IMR-90 (cell line): Measurements from ENCODE around the gene CDC40. TPM values are rescaled to one million over a fixed set of nuclear protein-coding genes. Genes with fewer than 3 reads are reported as not detected.

Source experiments
- ATAC-seq: fragments of 200-7000 bp; cut with Tn5 transposase; 2 replicates; pipeline ENCODE4 v1.9.1; 2020; ENCODE audit warnings: low read depth, mild to moderate bottlenecking, moderate library complexity
- BruUV-seq: library from RNA; stranded (reverse); fragments of 400-500 nt; replicated peaks from 2 replicates; lab custom pipeline; 2021; lab: Mats Ljungman, UMichigan
- CTCF ChIA-PET: fragments of 300-600 bp; formaldehyde crosslinking; extraction: SDS; loops from one replicate; lab custom pipeline; 2021; ENCODE audit warnings: antibody characterized with exemption; lab: Yijun Ruan, JAX
- POLR2A ChIA-PET: fragments of 300-600 bp; sonication (Branson Sonifier 250); formaldehyde crosslinking; loops from one replicate; lab custom pipeline; 2022; ENCODE audit warnings: antibody characterized with exemption; ENCODE audit not compliant: unreplicated experiment; lab: Charles Lee
- DNase-seq: peaks from one replicate; pipeline ENCODE4 v3.0.0; 2013
- H2AFZ ChIP-seq: replicated peaks from 2 replicates; pipeline ENCODE3; 2013; ENCODE audit warnings: low read length, mild to moderate bottlenecking; ENCODE audit not compliant: poor library complexity
- H2AK5ac ChIP-seq: 2 replicates; pipeline ENCODE4 v1.6.1; 2013; ENCODE audit warnings: low read depth, low read length, inconsistent platforms
- H2AK9ac ChIP-seq: replicated peaks from 2 replicates; pipeline ENCODE3; 2013; ENCODE audit warnings: mild to moderate bottlenecking, low read depth, low read length, moderate library complexity; ENCODE audit not compliant: poor library complexity
- H2BK120ac ChIP-seq: 2 replicates; pipeline ENCODE4 v1.6.1; 2013; ENCODE audit warnings: low read depth, low read length, inconsistent platforms
- H2BK15ac ChIP-seq: 3 replicates; pipeline ENCODE4 v1.6.1; 2013; ENCODE audit warnings: low read depth, low read length, inconsistent platforms
- H2BK20ac ChIP-seq: 2 replicates; pipeline ENCODE4 v1.6.1; 2013; ENCODE audit warnings: low read depth, mild to moderate bottlenecking, inconsistent platforms, low read length, moderate library complexity
- H2BK5ac ChIP-seq: 2 replicates; pipeline ENCODE4 v1.6.1; 2013; ENCODE audit warnings: mild to moderate bottlenecking, low read depth, low read length, inconsistent platforms; ENCODE audit not compliant: poor library complexity, severe bottlenecking
- H3K14ac ChIP-seq: replicated peaks from 2 replicates; pipeline ENCODE4 v1.6.1; 2013; ENCODE audit warnings: low read depth, low read length, inconsistent platforms
- H3K18ac ChIP-seq: 2 replicates; pipeline ENCODE4 v1.6.1; 2013; ENCODE audit warnings: low read depth, low read length, control low read depth
- H3K23ac ChIP-seq: 2 replicates; pipeline ENCODE4 v1.6.1; 2013; ENCODE audit warnings: low read depth, low read length, inconsistent platforms
- H3K27ac ChIP-seq: 2 replicates; pipeline ENCODE4 v1.5.1; 2013; ENCODE audit warnings: mild to moderate bottlenecking, control low read depth, low read length; ENCODE audit not compliant: insufficient read depth
- H3K27me3 ChIP-seq: 2 replicates; pipeline ENCODE4 v1.6.1; 2013; ENCODE audit warnings: low read length; ENCODE audit not compliant: control insufficient read depth, insufficient read depth
- H3K36me3 ChIP-seq: 2 replicates; pipeline ENCODE4 v1.6.1; 2013; ENCODE audit warnings: low read length, mixed read lengths; ENCODE audit not compliant: control insufficient read depth, insufficient read depth
- H3K4ac ChIP-seq: 2 replicates; pipeline ENCODE4 v1.6.1; 2013; ENCODE audit warnings: low read depth, low read length, inconsistent platforms
- H3K4me1 ChIP-seq: 2 replicates; pipeline ENCODE4 v1.6.1; 2013; ENCODE audit warnings: low read length, mixed read lengths; ENCODE audit not compliant: control insufficient read depth, insufficient read depth
- H3K4me2 ChIP-seq: 2 replicates; pipeline ENCODE4 v1.6.1; 2013; ENCODE audit warnings: low read depth, mild to moderate bottlenecking, control low read depth, low read length, moderate library complexity
- H3K4me3 ChIP-seq: 2 replicates; pipeline ENCODE4 v1.5.1; 2013; ENCODE audit warnings: low read depth, mild to moderate bottlenecking, control low read depth, low read length, moderate library complexity; ENCODE audit not compliant: insufficient read depth
- H3K56ac ChIP-seq: 2 replicates; pipeline ENCODE4 v1.6.1; 2013; ENCODE audit warnings: low read length, inconsistent platforms; ENCODE audit not compliant: insufficient read depth; ENCODE audit errors: extremely low read depth
- H3K79me1 ChIP-seq, 2 experiments: 2 replicates each; pipeline ENCODE4 v1.6.1; 2013; ENCODE audit warnings: low read length in 2 of 2, inconsistent platforms in 1 of 2, low read depth in 1 of 2
- H3K9ac ChIP-seq: 2 replicates; pipeline ENCODE4 v1.6.1; 2013; ENCODE audit warnings: low read depth, low read length, control low read depth
- H3K9me1 ChIP-seq: 2 replicates; pipeline ENCODE4 v1.6.1; 2013; ENCODE audit warnings: low read length, inconsistent platforms; ENCODE audit not compliant: insufficient read depth
- H3K9me3 ChIP-seq: 2 replicates; pipeline ENCODE4 v1.6.1; 2013; ENCODE audit warnings: low read length; ENCODE audit not compliant: control insufficient read depth, insufficient read depth
- H4K20me1 ChIP-seq: 2 replicates; pipeline ENCODE4 v1.6.1; 2013; ENCODE audit warnings: low read length, inconsistent platforms; ENCODE audit not compliant: insufficient read depth
- H4K5ac ChIP-seq: 2 replicates; pipeline ENCODE4 v1.6.1; 2013; ENCODE audit warnings: mild to moderate bottlenecking, low read depth, low read length, control low read depth
- H4K8ac ChIP-seq, 2 experiments: 2 replicates each; pipeline ENCODE4 v1.6.1; 2013; ENCODE audit warnings: low read depth in 2 of 2, low read length in 2 of 2, control low read depth in 1 of 2, inconsistent platforms in 1 of 2
- H4K91ac ChIP-seq: 2 replicates; pipeline ENCODE4 v1.6.1; 2013; ENCODE audit warnings: low read depth, low read length, inconsistent platforms; ENCODE audit not compliant: insufficient read depth
- CHD1 ChIP-seq: IDR thresholded peaks from 2 replicates; pipeline ENCODE4 v1.6.1; 2012; ENCODE audit warnings: low read depth, low read length, improper control_type of control experiment
- FOS ChIP-seq: fragments of 150-350 bp; IDR thresholded peaks from 2 replicates; pipeline ENCODE4 v1.6.1; 2016; ENCODE audit warnings: low read depth, low read length
- MAFK ChIP-seq: IDR thresholded peaks from 2 replicates; pipeline ENCODE4 v1.6.1; 2012; ENCODE audit warnings: low read depth, low read length, improper control_type of control experiment
- MAZ ChIP-seq: IDR thresholded peaks from 2 replicates; pipeline ENCODE4 v1.6.1; 2012; ENCODE audit warnings: low read depth, mild to moderate bottlenecking, low read length, improper control_type of control experiment, moderate library complexity, borderline replicate concordance
- WGBS, 2 experiments: methylation state at CpG; one replicate each; pipeline versions ENCODE4 v1.1.5 to v1.1.7; 2013; ENCODE audit warnings: missing lambda C conversion rate in 2 of 2; ENCODE audit not compliant: insufficient read length in 1 of 2; ENCODE audit errors: extremely low coverage in 2 of 2; 5-methylcytosine and 5-hydroxymethylcytosine counted together
- dilution Hi-C: fragments of 300-500 bp; cut with HindIII; formaldehyde crosslinking; loops from one replicate; pipeline ENCODE4 v1.14.3; 2018; ENCODE audit warnings: low sequenced_read_pairs; ENCODE audit not compliant: unreplicated experiment
- in situ Hi-C: fragments of 300-500 bp; cut with MboI; formaldehyde crosslinking; loops from 3 replicates; pipeline ENCODE4 v1.14.3; 2019; ENCODE audit warnings: low sequenced_read_pairs, inconsistent platforms, mixed read lengths
- intact Hi-C: fragments of 100-400 bp; cut with micrococcal nuclease; formaldehyde crosslinking; loops from 2 replicates; pipeline ENCODE4 v1.10.0; 2022
- polyA plus RNA-seq, 3 experiments: library from polyadenylated mRNA; depleted of rRNA; stranded (reverse); fragments of >200 nt; gene quantifications; 2 replicates each; pipeline ENCODE4 v1.2.3, GENCODE V29; 2012; ENCODE audit warnings: low replicate concordance in 1 of 3
- total RNA-seq: library from RNA; depleted of rRNA; stranded (reverse); fragments of >200 nt; gene quantifications from 2 replicates; pipeline ENCODE4 v1.2.3, GENCODE V29; 2012; rRNA removed
- TF ChIP-seq, protein P1 (sequence below): fragments of 150-350 bp; IDR thresholded peaks from 2 replicates; pipeline ENCODE4 v1.6.1; 2016; ENCODE audit warnings: low read depth, mild to moderate bottlenecking, low read length, moderate library complexity, borderline replicate concordance

Gene CDC40
- total and polyA plus RNA-seq, 2 of the 4 experiments (the other 2 are of a cell fraction): 7.0 to 16.8 TPM

- Histone ChIP-seq H3K9me1 (no peaks in the 10 kb centered on the region), H4K20me1 (no peaks in the 10 kb centered on the region), H3K36me3 (no peaks in the 10 kb centered on the region), H2BK15ac (no peak overlapping the region), H3K14ac (no peak overlapping the region), H4K8ac (no peak overlapping the region), H3K9me3 (no peaks in the 10 kb centered on the region; the same call in 1 of the 2 replicates), H3K4me1 (no peaks in the 10 kb centered on the region), H4K91ac (no peak overlapping the region), H2AK5ac (no peak overlapping the region), H2AFZ (no peak overlapping the region), H3K23ac (no peak overlapping the region), H3K56ac (no peak overlapping the region), H3K27ac (no peak overlapping the region), H2AK9ac (no peak overlapping the region), H3K9ac (no peak overlapping the region), H3K79me1 (no peaks in the 10 kb centered on the region), H4K5ac (no peak overlapping the region), H3K4ac (no peak overlapping the region), H2BK5ac (no peak overlapping the region), H3K18ac (no peak overlapping the region), H3K4me2 (no peak overlapping the region), H3K27me3 (peaks cover 3% of the 10 kb centered on the region), H2BK20ac (no peak overlapping the region), H2BK120ac (no peak overlapping the region), H3K4me3 (no peak overlapping the region)
- POLR2A ChIA-PET: no interaction called here
- no TSS peak for BruUV-seq
- CTCF ChIA-PET: interaction anchor here (1.1 kb wide), 1 partner anchor 9 kb away, joined by 4 read pairs; no protein-coding TSS in a partner anchor
- intact Hi-C loops: no loop called here
- dilution Hi-C loops: no loop called here
- TF ChIP-seq, protein P1, sequence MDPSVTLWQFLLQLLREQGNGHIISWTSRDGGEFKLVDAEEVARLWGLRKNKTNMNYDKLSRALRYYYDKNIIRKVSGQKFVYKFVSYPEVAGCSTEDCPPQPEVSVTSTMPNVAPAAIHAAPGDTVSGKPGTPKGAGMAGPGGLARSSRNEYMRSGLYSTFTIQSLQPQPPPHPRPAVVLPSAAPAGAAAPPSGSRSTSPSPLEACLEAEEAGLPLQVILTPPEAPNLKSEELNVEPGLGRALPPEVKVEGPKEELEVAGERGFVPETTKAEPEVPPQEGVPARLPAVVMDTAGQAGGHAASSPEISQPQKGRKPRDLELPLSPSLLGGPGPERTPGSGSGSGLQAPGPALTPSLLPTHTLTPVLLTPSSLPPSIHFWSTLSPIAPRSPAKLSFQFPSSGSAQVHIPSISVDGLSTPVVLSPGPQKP: no peak
- TF ChIP-seq MAFK (no peak), MAZ (no peak), CHD1 (no peak), FOS (no peak)
- WGBS, 2 experiments: no CpG with 5 or more reads among the region's 7 CpGs
- in situ Hi-C loops: no loop called here
- ATAC-seq (no peak), DNase-seq (no peak)
These were observed 97.0 kb downstream of the CDC40 start for GRCh38 chr6:110277100-110277665.

Other genes with a start within 250 kb of the CDC40 start
- gene GPR6, start 202.1 kb upstream of the CDC40 start, total RNA-seq: not detected in 2 replicates
- not detected in 2 replicates for gene GPR6, start 202.1 kb upstream of the CDC40 start, polyA plus RNA-seq (2012; rRNA removed)
- 3.0 and 4.4 TPM in 2 replicates for gene WASF1, start 757 bp upstream of the CDC40 start, total RNA-seq
- 15.6 and 17.3 TPM in 2 replicates for gene WASF1, start 757 bp upstream of the CDC40 start, polyA plus RNA-seq (2012; rRNA removed)
- not detected in 2 replicates for gene METTL24, start 177.9 kb downstream of the CDC40 start, total RNA-seq
- not detected in 2 replicates for gene METTL24, start 177.9 kb downstream of the CDC40 start, polyA plus RNA-seq (2012; rRNA removed)
- gene DDO, start 235.1 kb downstream of the CDC40 start, total RNA-seq: 0.18 and 0.28 TPM in 2 replicates
- 0.13 and 0.15 TPM in 2 replicates for gene DDO, start 235.1 kb downstream of the CDC40 start, polyA plus RNA-seq (2012; rRNA removed)